SK-N-SH (cell line): ENCODE results near the gene NAALADL2. TPM values are rescaled to one million over a fixed set of nuclear protein-coding genes. Genes with fewer than 3 reads are reported as not detected.
A peak's percentile ranks its signal among the peaks of the same experiment; 100 is the strongest.

Experiments
- CTCF ChIA-PET: fragments of 300-600, 350-600 bp; formaldehyde crosslinking; extraction: SDS; loops from one replicate; lab custom pipeline; 2021; lab: Yijun Ruan, JAX
- POLR2A ChIA-PET: fragments of 350-600 bp; sonication (Branson Sonifier 250); formaldehyde crosslinking; extraction: SDS; loops from one replicate; lab custom pipeline; 2020; ENCODE audit warnings: antibody characterized with exemption, inconsistent platforms; lab: Yijun Ruan, JAX
- DNase-seq: peaks from one replicate; pipeline ENCODE4 v3.0.0; 2012
- H2AFZ ChIP-seq: fragments of 200-600 bp; sonication (generic); 2 replicates; pipeline ENCODE4 v1.8.1; 2016; ENCODE audit warnings: antibody characterized with exemption, mild to moderate bottlenecking, low read depth
- H3F3A ChIP-seq: fragments of 200-600 bp; sonication (generic); replicated peaks from 2 replicates; pipeline ENCODE3; 2016; ENCODE audit warnings: antibody characterized with exemption, mild to moderate bottlenecking; ENCODE audit not compliant: insufficient read depth
- H3K27ac ChIP-seq, 2 experiments: fragments of 200-500 bp in 1 of 2; fragments of 200-600 bp in 1 of 2; sonication (Bioruptor generic) in 1 of 2; sonication (generic), shearing (Covaris generic) in 1 of 2; 2 replicates each; pipeline versions ENCODE4 v1.5.1 to v1.6.1; 2014 to 2016; ENCODE audit warnings: low read depth in 2 of 2, inconsistent platforms in 1 of 2, low read length in 1 of 2, mild to moderate bottlenecking in 1 of 2, mixed read lengths in 1 of 2
- H3K27me3 ChIP-seq: fragments of 200-600 bp; sonication (generic), shearing (Covaris generic); 2 replicates; pipeline ENCODE4 v1.6.1; 2016; ENCODE audit warnings: mixed run types; ENCODE audit not compliant: insufficient read depth
- H3K36me3 ChIP-seq, 2 experiments: fragments of 200-500 bp in 1 of 2; fragments of 200-600 bp in 1 of 2; sonication (Bioruptor generic) in 1 of 2; sonication (generic) in 1 of 2; replicated peaks in 1 of 2; 2 replicates each; pipeline versions ENCODE3 to v1.5.1; 2014 to 2016; ENCODE audit warnings: low read length in 1 of 2, mild to moderate bottlenecking in 1 of 2; ENCODE audit not compliant: insufficient read depth in 2 of 2, control insufficient read depth in 1 of 2
- H3K4me1 ChIP-seq, 2 experiments: fragments of 200-500 bp in 1 of 2; fragments of 200-600 bp in 1 of 2; sonication (Bioruptor generic) in 1 of 2; sonication (generic), shearing (Covaris generic) in 1 of 2; 2 replicates each; pipeline versions ENCODE4 v1.5.1 to v1.6.1; 2014 to 2016; ENCODE audit warnings: low read depth in 1 of 2, low read length in 1 of 2, mixed run types in 1 of 2; ENCODE audit not compliant: insufficient read depth in 2 of 2, control insufficient read depth in 1 of 2
- H3K4me2 ChIP-seq: fragments of 200-600 bp; sonication (generic), shearing (Covaris generic); 2 replicates; pipeline ENCODE4 v1.6.1; 2017; ENCODE audit warnings: mixed run types
- H3K4me3 ChIP-seq, 2 experiments: fragments of 200-500 bp in 1 of 2; fragments of 200-600 bp in 1 of 2; sonication (Bioruptor generic) in 1 of 2; sonication (generic), shearing (Covaris generic) in 1 of 2; 2 replicates each; pipeline versions ENCODE4 v1.5.1 to v1.8.1; 2014 to 2016; ENCODE audit warnings: low read depth in 2 of 2, inconsistent platforms in 1 of 2, low read length in 1 of 2, mild to moderate bottlenecking in 1 of 2, mixed read lengths in 1 of 2, moderate library complexity in 1 of 2
- H3K79me2 ChIP-seq: fragments of 200-600 bp; sonication (generic); 2 replicates; pipeline ENCODE4 v1.8.1; 2017; ENCODE audit warnings: mild to moderate bottlenecking; ENCODE audit not compliant: insufficient read depth
- H3K9ac ChIP-seq: fragments of 200-600 bp; sonication (generic); 2 replicates; pipeline ENCODE4 v1.6.1; 2017; ENCODE audit warnings: mixed run types
- H3K9me2 ChIP-seq: fragments of 200-600 bp; sonication (generic); 2 replicates; pipeline ENCODE4 v1.6.1; 2017; ENCODE audit warnings: mixed run types
- H3K9me3 ChIP-seq: fragments of 200-600 bp; sonication (generic); 2 replicates; pipeline ENCODE4 v1.6.1; 2017; ENCODE audit warnings: mixed run types, mild to moderate bottlenecking, moderate library complexity
- H4K20me1 ChIP-seq: fragments of 200-600 bp; sonication (generic); 2 replicates; pipeline ENCODE4 v1.6.1; 2017; ENCODE audit warnings: mild to moderate bottlenecking, mixed run types; ENCODE audit not compliant: insufficient read depth
- CHD2 ChIP-seq: fragments of 150-350 bp; IDR thresholded peaks from 2 replicates; pipeline ENCODE4 v1.6.1; 2018; ENCODE audit warnings: low read length; ENCODE audit not compliant: partially characterized antibody
- ELF1 ChIP-seq: IDR thresholded peaks from 2 replicates; pipeline ENCODE4 v1.4.0; 2012
- FOSL2 ChIP-seq: IDR thresholded peaks from 2 replicates; pipeline ENCODE4 v1.4.0; 2012; ENCODE audit warnings: low read depth, mild to moderate bottlenecking, moderate library complexity, borderline replicate concordance
- JUND ChIP-seq: IDR thresholded peaks from 2 replicates; pipeline ENCODE4 v1.4.0; 2012
- NFIC ChIP-seq: IDR thresholded peaks from 2 replicates; pipeline ENCODE4 v1.4.0; 2012; ENCODE audit warnings: borderline replicate concordance
- POLR2AphosphoS5 ChIP-seq: IDR thresholded peaks from 2 replicates; pipeline ENCODE4 v1.6.1; 2012; ENCODE audit warnings: low read depth, low read length
- RCOR1 ChIP-seq: fragments of 150-350 bp; IDR thresholded peaks from 2 replicates; pipeline ENCODE4 v1.6.1; 2017; ENCODE audit warnings: antibody characterized with exemption, low read length
- RFX5 ChIP-seq: IDR thresholded peaks from 2 replicates; pipeline ENCODE4 v1.6.1; 2012; ENCODE audit warnings: mild to moderate bottlenecking, improper control_type of control experiment, low read length
- SIN3A ChIP-seq: IDR thresholded peaks from 2 replicates; pipeline ENCODE4 v1.6.1; 2012; ENCODE audit warnings: low read depth, mild to moderate bottlenecking, low read length, moderate library complexity, borderline replicate concordance
- SMC3 ChIP-seq: IDR thresholded peaks from 2 replicates; pipeline ENCODE4 v1.6.1; 2012; ENCODE audit warnings: low read depth, low read length, improper control_type of control experiment
- TCF12 ChIP-seq: IDR thresholded peaks from 2 replicates; pipeline ENCODE4 v1.4.0; 2012
- WGBS: methylation state at CpG from one replicate; pipeline ENCODE4 v1.1.6; 2017; ENCODE audit warnings: low lambda C conversion rate; 5-methylcytosine and 5-hydroxymethylcytosine counted together
- polyA plus RNA-seq, 3 experiments: library from polyadenylated mRNA; depleted of rRNA; stranded (reverse); fragments of >200 nt; gene quantifications; 2 replicates each; pipeline ENCODE4 v1.2.3, GENCODE V29; 2012
- TF ChIP-seq, protein P1 (sequence below): IDR thresholded peaks from 2 replicates; pipeline ENCODE4; 2012
- TF ChIP-seq, protein P2 (sequence below): fragments of 150-350 bp; IDR thresholded peaks from 2 replicates; pipeline ENCODE4 v1.6.1; 2017; ENCODE audit warnings: antibody characterized with exemption, low read length, low read depth, borderline replicate concordance
- TF ChIP-seq, protein P3 (sequence below): IDR thresholded peaks from 2 replicates; pipeline ENCODE4 v1.4.0; 2012; ENCODE audit warnings: low read depth, borderline replicate concordance
- TF ChIP-seq, protein P4 (sequence below): fragments of 150-350 bp; IDR thresholded peaks from 2 replicates; pipeline ENCODE4 v1.6.1; 2016; ENCODE audit warnings: mild to moderate bottlenecking, low read depth, low read length

NAALADL2 gene
- polyA plus RNA-seq, 1 of the 3 experiments (the other 2 are of a cell fraction): 1.2 TPM

DNA sequence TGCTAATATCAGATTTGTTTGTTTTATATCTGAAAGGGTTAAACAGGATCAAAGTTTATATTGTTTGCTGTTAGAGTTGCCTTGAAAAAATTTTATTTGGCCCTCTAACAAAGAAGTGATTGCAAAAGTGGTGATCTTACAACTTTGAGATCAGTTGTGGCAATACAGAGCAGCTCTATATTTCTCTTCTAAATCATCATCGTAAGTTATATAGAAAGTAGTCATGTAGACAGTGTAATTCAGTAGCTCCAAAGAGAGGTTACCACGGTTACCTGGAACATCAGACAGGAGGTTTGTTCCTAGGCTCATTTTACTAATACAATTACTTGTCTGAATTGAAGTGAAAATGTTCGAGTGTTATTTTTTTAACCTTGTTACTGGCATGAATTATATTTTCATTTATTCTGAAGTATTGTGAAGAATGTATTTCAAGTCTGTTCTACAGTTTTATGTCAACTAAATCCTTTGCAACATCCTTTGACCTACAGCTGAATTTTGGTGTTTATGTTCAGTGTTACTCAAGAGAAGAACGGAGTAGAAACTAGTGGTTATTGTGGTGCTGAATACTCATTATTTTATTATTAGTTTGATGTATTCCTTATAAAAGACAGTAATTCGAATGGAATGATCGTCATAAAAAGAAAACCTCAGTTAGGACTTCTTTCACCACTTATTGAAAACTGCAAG, 214.2 kb downstream of the NAALADL2 start:
- Histone ChIP-seq H3K9me3 (no peaks in the 10 kb centered on the region), H3K9me2 (no peaks in the 10 kb centered on the region), H3K27me3 (no peaks in the 10 kb centered on the region), H3K4me1 (no peaks in the 10 kb centered on the region), H2AFZ (no peak overlapping the region; the same call in 1 of the 2 replicates), H3K36me3 (no peaks in the 10 kb centered on the region), H3K9ac (no peak overlapping the region), H3K27ac (no peak overlapping the region), H3F3A (no peaks in the 10 kb centered on the region), H3K4me3 (no peak overlapping the region), H3K79me2 (no peaks in the 10 kb centered on the region), H3K4me2 (no peak overlapping the region), H4K20me1 (no peaks in the 10 kb centered on the region)
- POLR2A ChIA-PET: no interaction called here
- CTCF ChIA-PET: interaction anchor here (1.4 kb wide), 1 partner anchor 11 kb away, joined by 4 read pairs; no protein-coding TSS in a partner anchor
- WGBS: 71% methylated on average over 6 of the region's 6 CpGs
- TF ChIP-seq ELF1: no peak
- no peak for TF ChIP-seq RCOR1
- no peak for TF ChIP-seq NFIC
- no peak for TF ChIP-seq TCF12
- TF ChIP-seq, protein P1, sequence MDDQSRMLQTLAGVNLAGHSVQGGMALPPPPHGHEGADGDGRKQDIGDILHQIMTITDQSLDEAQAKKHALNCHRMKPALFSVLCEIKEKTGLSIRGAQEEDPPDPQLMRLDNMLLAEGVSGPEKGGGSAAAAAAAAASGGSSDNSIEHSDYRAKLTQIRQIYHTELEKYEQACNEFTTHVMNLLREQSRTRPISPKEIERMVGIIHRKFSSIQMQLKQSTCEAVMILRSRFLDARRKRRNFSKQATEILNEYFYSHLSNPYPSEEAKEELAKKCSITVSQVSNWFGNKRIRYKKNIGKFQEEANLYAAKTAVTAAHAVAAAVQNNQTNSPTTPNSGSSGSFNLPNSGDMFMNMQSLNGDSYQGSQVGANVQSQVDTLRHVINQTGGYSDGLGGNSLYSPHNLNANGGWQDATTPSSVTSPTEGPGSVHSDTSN: no peak
- TF ChIP-seq, protein P2, sequence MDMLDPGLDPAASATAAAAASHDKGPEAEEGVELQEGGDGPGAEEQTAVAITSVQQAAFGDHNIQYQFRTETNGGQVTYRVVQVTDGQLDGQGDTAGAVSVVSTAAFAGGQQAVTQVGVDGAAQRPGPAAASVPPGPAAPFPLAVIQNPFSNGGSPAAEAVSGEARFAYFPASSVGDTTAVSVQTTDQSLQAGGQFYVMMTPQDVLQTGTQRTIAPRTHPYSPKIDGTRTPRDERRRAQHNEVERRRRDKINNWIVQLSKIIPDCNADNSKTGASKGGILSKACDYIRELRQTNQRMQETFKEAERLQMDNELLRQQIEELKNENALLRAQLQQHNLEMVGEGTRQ: no peak
- TF ChIP-seq, protein P3, sequence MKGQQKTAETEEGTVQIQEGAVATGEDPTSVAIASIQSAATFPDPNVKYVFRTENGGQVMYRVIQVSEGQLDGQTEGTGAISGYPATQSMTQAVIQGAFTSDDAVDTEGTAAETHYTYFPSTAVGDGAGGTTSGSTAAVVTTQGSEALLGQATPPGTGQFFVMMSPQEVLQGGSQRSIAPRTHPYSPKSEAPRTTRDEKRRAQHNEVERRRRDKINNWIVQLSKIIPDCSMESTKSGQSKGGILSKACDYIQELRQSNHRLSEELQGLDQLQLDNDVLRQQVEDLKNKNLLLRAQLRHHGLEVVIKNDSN: no peak
- TF ChIP-seq JUND: no peak
- no peak for TF ChIP-seq SMC3
- TF ChIP-seq POLR2AphosphoS5: no peak
- no peak for TF ChIP-seq SIN3A
- no peak for TF ChIP-seq RFX5
- no peak for TF ChIP-seq CHD2
- TF ChIP-seq FOSL2: no peak
- no peak for DNase-seq

DNA sequence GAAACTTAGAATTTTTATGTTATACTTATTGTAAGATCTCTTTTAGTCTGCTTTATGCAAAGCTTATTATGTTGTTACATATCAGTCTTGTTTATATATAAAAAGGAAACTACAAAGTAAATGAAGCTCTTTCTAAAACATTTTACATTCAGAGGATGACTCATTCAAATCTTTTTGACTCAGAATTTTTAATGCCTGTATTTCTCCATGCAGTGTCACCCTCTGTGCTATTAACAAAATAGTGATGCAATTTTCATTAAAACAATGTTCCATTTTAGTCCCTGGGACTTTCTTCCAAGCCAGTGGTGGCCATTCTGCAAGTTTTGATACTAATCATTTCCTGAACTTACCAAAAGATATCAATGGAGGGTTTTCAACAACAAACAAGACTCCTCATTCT, 216.1 kb downstream of the NAALADL2 start:
- no peak overlapping the region for H3K27ac ChIP-seq
- no peaks in the 10 kb centered on the region for H3K79me2 ChIP-seq
- H3K4me3 ChIP-seq: no peak overlapping the region
- no peaks in the 10 kb centered on the region for H3K36me3 ChIP-seq
- ChIA-PET POLR2A (no interaction called here), CTCF (interaction anchor here (0.8 kb wide), 1 partner anchor 9 kb away, joined by 3 read pairs; no protein-coding TSS in a partner anchor)
- TF ChIP-seq, protein P4, sequence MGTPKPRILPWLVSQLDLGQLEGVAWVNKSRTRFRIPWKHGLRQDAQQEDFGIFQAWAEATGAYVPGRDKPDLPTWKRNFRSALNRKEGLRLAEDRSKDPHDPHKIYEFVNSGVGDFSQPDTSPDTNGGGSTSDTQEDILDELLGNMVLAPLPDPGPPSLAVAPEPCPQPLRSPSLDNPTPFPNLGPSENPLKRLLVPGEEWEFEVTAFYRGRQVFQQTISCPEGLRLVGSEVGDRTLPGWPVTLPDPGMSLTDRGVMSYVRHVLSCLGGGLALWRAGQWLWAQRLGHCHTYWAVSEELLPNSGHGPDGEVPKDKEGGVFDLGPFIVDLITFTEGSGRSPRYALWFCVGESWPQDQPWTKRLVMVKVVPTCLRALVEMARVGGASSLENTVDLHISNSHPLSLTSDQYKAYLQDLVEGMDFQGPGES: no peak
- 0 out of 2 replicates have a peak, but pooled peaks have one; percentile 3 for TF ChIP-seq FOSL2
- H2AFZ ChIP-seq: no peak overlapping the region
- no peaks in the 10 kb centered on the region for H3K27me3 ChIP-seq
- no peaks in the 10 kb centered on the region for H3F3A ChIP-seq
- H3K4me1 ChIP-seq: no peaks in the 10 kb centered on the region
- no peaks in the 10 kb centered on the region for H3K9me2 ChIP-seq
- no peaks in the 10 kb centered on the region for H4K20me1 ChIP-seq
- no peak overlapping the region for H3K4me2 ChIP-seq
- no peak overlapping the region for H3K9ac ChIP-seq
- H3K9me3 ChIP-seq: no peaks in the 10 kb centered on the region
- no peak for DNase-seq
